Measurements from ENCODE around the gene KDM6A.

Gene KDM6A

DNA sequence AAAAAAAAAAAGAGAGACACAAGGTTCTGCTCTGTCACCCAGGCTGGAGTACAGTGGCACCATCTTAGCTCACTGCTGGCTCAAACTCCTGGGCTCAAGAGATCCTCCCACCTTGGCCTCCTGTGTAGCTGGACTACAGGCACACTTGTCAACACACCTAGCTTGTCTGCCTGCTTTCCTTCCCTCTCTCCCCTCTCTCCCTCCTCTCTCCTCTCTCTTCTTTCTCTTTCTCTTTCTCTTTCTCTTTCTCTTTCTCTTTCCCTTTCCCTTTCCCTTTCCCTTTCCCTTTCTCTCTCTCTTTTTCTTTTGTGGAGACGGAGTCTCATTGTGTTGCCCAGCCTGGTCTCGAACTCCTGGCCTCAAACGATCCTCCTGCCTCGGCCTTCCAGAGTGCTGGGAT is 195.6 kb downstream of the KDM6A start:
- TF ChIP-seq RAD21 (IDR thresholded peaks at IDR 0.05; ENCODE audit: low read depth) (no peak), CEBPB (IDR thresholded peaks at IDR 0.05) (no peak), FOXM1 (IDR thresholded peaks at IDR 0.05; ENCODE audit: borderline replicate concordance, low read depth) (no peak), ZBTB7A (IDR thresholded peaks at IDR 0.05; ENCODE audit: low read depth) (no peak), TAF1 (IDR thresholded peaks at IDR 0.05; ENCODE audit: low read depth) (no peak), EGR1 (IDR thresholded peaks at IDR 0.05) (no peak), NFIC (IDR thresholded peaks at IDR 0.05) (no peak), TEAD4 (IDR thresholded peaks at IDR 0.05) (no peak), TCF12 (IDR thresholded peaks at IDR 0.05; ENCODE audit: low read depth) (no peak), YY1 (IDR thresholded peaks at IDR 0.05; ENCODE audit: low read depth) (no peak), EP300 (IDR thresholded peaks at IDR 0.05; ENCODE audit: borderline replicate concordance) (no peak), CREB1 (IDR thresholded peaks at IDR 0.05; ENCODE audit: low read depth) (no peak)
- TF ChIP-seq, protein P1, sequence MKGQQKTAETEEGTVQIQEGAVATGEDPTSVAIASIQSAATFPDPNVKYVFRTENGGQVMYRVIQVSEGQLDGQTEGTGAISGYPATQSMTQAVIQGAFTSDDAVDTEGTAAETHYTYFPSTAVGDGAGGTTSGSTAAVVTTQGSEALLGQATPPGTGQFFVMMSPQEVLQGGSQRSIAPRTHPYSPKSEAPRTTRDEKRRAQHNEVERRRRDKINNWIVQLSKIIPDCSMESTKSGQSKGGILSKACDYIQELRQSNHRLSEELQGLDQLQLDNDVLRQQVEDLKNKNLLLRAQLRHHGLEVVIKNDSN (IDR thresholded peaks at IDR 0.05), result no peak
- TF ChIP-seq, protein P2, sequence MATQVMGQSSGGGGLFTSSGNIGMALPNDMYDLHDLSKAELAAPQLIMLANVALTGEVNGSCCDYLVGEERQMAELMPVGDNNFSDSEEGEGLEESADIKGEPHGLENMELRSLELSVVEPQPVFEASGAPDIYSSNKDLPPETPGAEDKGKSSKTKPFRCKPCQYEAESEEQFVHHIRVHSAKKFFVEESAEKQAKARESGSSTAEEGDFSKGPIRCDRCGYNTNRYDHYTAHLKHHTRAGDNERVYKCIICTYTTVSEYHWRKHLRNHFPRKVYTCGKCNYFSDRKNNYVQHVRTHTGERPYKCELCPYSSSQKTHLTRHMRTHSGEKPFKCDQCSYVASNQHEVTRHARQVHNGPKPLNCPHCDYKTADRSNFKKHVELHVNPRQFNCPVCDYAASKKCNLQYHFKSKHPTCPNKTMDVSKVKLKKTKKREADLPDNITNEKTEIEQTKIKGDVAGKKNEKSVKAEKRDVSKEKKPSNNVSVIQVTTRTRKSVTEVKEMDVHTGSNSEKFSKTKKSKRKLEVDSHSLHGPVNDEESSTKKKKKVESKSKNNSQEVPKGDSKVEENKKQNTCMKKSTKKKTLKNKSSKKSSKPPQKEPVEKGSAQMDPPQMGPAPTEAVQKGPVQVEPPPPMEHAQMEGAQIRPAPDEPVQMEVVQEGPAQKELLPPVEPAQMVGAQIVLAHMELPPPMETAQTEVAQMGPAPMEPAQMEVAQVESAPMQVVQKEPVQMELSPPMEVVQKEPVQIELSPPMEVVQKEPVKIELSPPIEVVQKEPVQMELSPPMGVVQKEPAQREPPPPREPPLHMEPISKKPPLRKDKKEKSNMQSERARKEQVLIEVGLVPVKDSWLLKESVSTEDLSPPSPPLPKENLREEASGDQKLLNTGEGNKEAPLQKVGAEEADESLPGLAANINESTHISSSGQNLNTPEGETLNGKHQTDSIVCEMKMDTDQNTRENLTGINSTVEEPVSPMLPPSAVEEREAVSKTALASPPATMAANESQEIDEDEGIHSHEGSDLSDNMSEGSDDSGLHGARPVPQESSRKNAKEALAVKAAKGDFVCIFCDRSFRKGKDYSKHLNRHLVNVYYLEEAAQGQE (IDR thresholded peaks at IDR 0.05; ENCODE audit: low read depth), result no peak

DNA sequence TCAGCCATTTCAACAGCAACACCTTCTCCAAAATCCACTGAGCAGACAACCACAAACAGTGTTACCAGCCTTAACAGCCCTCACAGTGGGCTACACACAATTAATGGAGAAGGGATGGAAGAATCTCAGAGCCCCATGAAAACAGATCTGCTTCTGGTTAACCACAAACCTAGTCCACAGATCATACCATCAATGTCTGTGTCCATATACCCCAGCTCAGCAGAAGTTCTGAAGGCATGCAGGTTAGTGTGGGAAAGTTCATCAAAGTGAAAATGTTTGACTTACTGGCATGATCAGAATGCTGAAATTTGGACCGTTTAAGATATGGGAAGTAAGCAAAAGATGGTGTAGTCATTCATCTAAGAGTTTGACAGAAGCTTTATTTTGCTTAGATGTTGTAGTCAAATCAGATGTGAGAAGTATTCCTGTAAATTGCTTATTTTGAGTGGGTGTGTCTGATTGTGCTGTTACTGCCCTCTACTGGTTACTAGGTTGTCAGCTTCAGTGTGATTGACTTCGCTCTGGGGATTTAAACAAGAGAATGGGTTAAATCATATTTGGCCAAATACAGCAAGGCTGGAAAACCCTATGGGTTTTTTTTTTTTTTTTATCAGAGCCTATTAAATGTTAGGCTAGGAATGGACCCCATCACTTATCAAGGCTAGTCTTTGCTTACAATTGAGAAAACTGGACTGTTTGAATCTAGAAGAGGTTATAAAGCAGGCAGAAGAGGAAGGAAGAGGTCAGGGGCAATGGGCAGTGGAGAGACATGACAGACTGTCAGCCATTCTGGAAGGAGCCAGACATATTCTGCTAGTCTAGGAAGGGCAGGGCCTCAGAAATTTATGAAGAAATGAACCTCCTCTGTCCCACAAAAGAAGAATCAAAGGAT is 197.4 kb downstream of the KDM6A start:
- peak; percentile 60 for TF ChIP-seq RAD21 (IDR thresholded peaks at IDR 0.05; ENCODE audit: low read depth)
- no peak for TF ChIP-seq YY1 (IDR thresholded peaks at IDR 0.05; ENCODE audit: low read depth)
- no peak for TF ChIP-seq NFIC (IDR thresholded peaks at IDR 0.05)

DNA sequence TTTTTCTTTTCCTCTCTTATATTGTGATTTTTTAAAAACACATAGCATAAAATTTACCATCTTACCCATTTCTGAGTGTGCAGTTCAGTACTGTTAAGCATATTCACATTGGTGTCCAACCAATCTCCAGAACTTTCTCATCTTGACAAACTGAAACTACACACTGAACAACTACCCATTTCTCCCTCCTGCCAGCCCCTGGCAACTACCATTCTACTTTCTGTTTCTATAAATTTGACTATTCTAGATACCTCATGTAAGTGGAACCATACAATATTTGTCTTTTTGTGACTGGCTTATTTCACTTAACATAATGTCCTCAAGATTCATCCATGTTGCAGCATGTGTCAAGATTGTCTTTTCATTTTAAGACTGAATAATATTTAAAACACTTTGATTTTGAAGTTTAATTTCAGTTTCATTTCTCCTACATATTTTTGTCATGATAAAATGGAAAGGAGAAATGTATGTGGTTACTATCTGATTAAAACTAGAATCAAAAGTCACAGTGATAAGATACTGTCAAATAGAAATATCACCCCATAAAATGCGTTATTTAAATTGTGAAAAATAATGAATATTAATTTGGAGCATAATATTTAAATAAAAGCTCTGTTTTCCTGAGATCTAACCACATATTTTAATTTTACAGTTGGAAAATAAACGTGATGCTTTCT is 204.9 kb downstream of the KDM6A start:
- no peak for TF ChIP-seq RAD21 (IDR thresholded peaks at IDR 0.05; ENCODE audit: low read depth)
- TF ChIP-seq TEAD4 (IDR thresholded peaks at IDR 0.05), result no peak
- no peak for TF ChIP-seq CEBPB (IDR thresholded peaks at IDR 0.05)
- TF ChIP-seq FOXM1 (IDR thresholded peaks at IDR 0.05; ENCODE audit: borderline replicate concordance, low read depth), result no peak
- no peak for TF ChIP-seq CREB1 (IDR thresholded peaks at IDR 0.05; ENCODE audit: low read depth)
- no peak for TF ChIP-seq ZBTB7A (IDR thresholded peaks at IDR 0.05; ENCODE audit: low read depth)
- TF ChIP-seq EGR1 (IDR thresholded peaks at IDR 0.05), result no peak
- TF ChIP-seq, protein P1 (IDR thresholded peaks at IDR 0.05), result no peak
- no peak for TF ChIP-seq EP300 (IDR thresholded peaks at IDR 0.05; ENCODE audit: borderline replicate concordance)
- no peak for TF ChIP-seq NFIC (IDR thresholded peaks at IDR 0.05)
- no peak for TF ChIP-seq TAF1 (IDR thresholded peaks at IDR 0.05; ENCODE audit: low read depth)
- TF ChIP-seq, protein P3, sequence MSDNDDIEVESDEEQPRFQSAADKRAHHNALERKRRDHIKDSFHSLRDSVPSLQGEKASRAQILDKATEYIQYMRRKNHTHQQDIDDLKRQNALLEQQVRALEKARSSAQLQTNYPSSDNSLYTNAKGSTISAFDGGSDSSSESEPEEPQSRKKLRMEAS (IDR thresholded peaks at IDR 0.05), result no peak
- TF ChIP-seq TCF12 (IDR thresholded peaks at IDR 0.05; ENCODE audit: low read depth), result no peak
- no peak for TF ChIP-seq YY1 (IDR thresholded peaks at IDR 0.05; ENCODE audit: low read depth)
- TF ChIP-seq, protein P2 (IDR thresholded peaks at IDR 0.05; ENCODE audit: low read depth), result no peak

DNA sequence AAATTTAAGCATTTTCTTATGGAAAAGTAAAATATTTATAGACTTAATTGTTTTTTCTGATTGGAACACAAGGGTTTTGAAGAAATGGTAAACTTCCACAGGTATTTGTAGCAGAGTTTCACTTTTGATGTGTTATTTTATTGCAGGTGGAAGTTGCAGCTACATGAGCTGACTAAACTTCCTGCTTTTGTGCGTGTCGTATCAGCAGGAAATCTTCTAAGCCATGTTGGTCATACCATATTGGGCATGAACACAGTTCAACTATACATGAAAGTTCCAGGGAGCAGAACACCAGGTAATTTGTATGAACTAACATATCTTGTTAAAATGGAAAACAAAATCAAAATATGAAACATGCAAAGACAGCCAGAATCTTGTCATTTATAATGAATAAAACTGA is 210.3 kb downstream of the KDM6A start:
- TF ChIP-seq TCF12 (IDR thresholded peaks at IDR 0.05; ENCODE audit: low read depth), result no peak

DNA sequence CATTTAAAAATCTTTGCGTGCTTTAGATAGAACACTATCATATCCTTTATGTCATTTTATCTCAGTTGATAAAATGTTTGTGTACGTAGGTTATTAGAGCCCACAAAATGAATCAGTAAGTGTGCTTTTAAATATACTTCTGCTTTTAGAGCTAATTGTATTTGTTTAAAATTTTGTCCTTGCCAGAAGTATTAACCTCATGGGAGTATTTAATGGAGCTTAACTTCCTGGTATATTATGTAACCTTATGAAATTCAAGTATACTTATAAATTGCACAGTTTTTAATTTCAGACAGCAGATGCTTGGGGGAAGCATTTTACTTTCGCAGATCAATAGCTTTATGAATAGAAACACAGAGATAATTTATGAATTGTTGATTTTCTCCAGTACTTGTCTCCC is 237.5 kb downstream of the KDM6A start:
- no peak for TF ChIP-seq RAD21 (IDR thresholded peaks at IDR 0.05; ENCODE audit: low read depth)
- no peak for TF ChIP-seq NFIC (IDR thresholded peaks at IDR 0.05)
- TF ChIP-seq, protein P1 (IDR thresholded peaks at IDR 0.05), result no peak
- no peak for TF ChIP-seq CEBPB (IDR thresholded peaks at IDR 0.05)
- no peak for TF ChIP-seq TEAD4 (IDR thresholded peaks at IDR 0.05)

DNA sequence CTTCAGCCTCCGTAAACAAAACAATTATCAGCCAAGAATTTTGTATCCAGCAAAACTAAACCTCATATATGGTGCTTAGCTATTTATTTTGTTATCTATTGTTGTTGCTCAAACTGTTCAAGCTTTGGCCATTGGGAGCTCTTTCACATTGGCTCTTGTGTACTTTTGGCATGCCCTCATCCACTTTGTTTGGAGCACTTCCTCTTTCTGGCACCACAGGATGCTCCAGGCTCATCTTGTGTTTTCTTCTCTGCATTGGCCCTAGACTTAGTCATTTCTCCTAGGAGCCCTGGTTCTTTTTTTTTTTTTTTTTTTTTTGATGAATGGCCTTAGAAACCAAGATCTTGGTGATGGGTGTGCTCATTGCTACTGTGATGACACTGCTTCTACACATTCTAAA is 253.2 kb downstream of the KDM6A start:
- no peak for TF ChIP-seq EP300 (IDR thresholded peaks at IDR 0.05; ENCODE audit: borderline replicate concordance)
- TF ChIP-seq ZBTB7A (IDR thresholded peaks at IDR 0.05; ENCODE audit: low read depth), result no peak
- no peak for TF ChIP-seq CEBPB (IDR thresholded peaks at IDR 0.05)
- TF ChIP-seq TAF1 (IDR thresholded peaks at IDR 0.05; ENCODE audit: low read depth), result no peak
- TF ChIP-seq YY1 (IDR thresholded peaks at IDR 0.05; ENCODE audit: low read depth), result no peak
- TF ChIP-seq, protein P3 (IDR thresholded peaks at IDR 0.05), result no peak
- no peak for TF ChIP-seq TEAD4 (IDR thresholded peaks at IDR 0.05)
- TF ChIP-seq EGR1 (IDR thresholded peaks at IDR 0.05), result no peak
- TF ChIP-seq, protein P2 (IDR thresholded peaks at IDR 0.05; ENCODE audit: low read depth), result no peak
- no peak for TF ChIP-seq NFIC (IDR thresholded peaks at IDR 0.05)
- no peak for TF ChIP-seq CREB1 (IDR thresholded peaks at IDR 0.05; ENCODE audit: low read depth)
- TF ChIP-seq RAD21 (IDR thresholded peaks at IDR 0.05; ENCODE audit: low read depth), result no peak
- no peak for TF ChIP-seq TCF12 (IDR thresholded peaks at IDR 0.05; ENCODE audit: low read depth)
- TF ChIP-seq, protein P1 (IDR thresholded peaks at IDR 0.05), result no peak
